Activated T-cell treated with anti-CD3 and anti-CD28 coated beads, Interleukin-2, amount 50 U/mL, for 72 hours (primary cell): ENCODE data around the gene NUP210. TPM values are rescaled to one million over a fixed set of nuclear protein-coding genes. Genes with fewer than 3 reads are reported as not detected.

Experiments used
- ATAC-seq, 2 donors: fragments of 150-1000 bp; cut with Tn5 transposase; replicated peaks in 1 of 2; 2 replicates each; pipeline ENCODE4 v1.10.0; 2021; ENCODE audit warnings: moderate library complexity in 2 of 2, mild to moderate bottlenecking in 1 of 2
- DNase-seq, 2 donors: peaks; one replicate each; pipeline ENCODE4 v3.0.0; 2021 to 2022; ENCODE audit warnings: mixed read lengths in 1 of 2
- H3K27ac Mint-ChIP-seq: one replicate; pipeline ENCODE4 v1.8.0; 2022; ENCODE audit warnings: mild to moderate bottlenecking, moderate library complexity, mixed read lengths
- H3K27me3 Mint-ChIP-seq: one replicate; pipeline ENCODE4 v1.8.0; 2022; ENCODE audit warnings: low read depth, mixed read lengths
- H3K36me3 Mint-ChIP-seq, 2 donors: one replicate each; pipeline ENCODE4 v1.8.0; 2022; ENCODE audit warnings: mixed read lengths in 2 of 2, mild to moderate bottlenecking in 1 of 2; ENCODE audit not compliant: insufficient read depth in 2 of 2
- H3K4me1 Mint-ChIP-seq: one replicate; pipeline ENCODE4 v1.8.0; 2022; ENCODE audit warnings: low read depth, mixed read lengths
- H3K4me3 Mint-ChIP-seq, 2 donors: one replicate each; pipeline ENCODE4 v1.8.0; 2022; ENCODE audit warnings: mild to moderate bottlenecking in 2 of 2, mixed read lengths in 2 of 2, moderate library complexity in 2 of 2
- H3K9me3 Mint-ChIP-seq, 2 donors: one replicate each; pipeline ENCODE4 v1.8.0; 2022; ENCODE audit warnings: mixed read lengths in 2 of 2
- total RNA-seq, 2 donors: library from RNA; stranded (reverse); gene quantifications; one replicate each; pipeline ENCODE4 v1.2.3, GENCODE V29; 2022

Gene NUP210
- total RNA-seq, 2 donors from 2014 or later: 138 to 144 TPM

DNA sequence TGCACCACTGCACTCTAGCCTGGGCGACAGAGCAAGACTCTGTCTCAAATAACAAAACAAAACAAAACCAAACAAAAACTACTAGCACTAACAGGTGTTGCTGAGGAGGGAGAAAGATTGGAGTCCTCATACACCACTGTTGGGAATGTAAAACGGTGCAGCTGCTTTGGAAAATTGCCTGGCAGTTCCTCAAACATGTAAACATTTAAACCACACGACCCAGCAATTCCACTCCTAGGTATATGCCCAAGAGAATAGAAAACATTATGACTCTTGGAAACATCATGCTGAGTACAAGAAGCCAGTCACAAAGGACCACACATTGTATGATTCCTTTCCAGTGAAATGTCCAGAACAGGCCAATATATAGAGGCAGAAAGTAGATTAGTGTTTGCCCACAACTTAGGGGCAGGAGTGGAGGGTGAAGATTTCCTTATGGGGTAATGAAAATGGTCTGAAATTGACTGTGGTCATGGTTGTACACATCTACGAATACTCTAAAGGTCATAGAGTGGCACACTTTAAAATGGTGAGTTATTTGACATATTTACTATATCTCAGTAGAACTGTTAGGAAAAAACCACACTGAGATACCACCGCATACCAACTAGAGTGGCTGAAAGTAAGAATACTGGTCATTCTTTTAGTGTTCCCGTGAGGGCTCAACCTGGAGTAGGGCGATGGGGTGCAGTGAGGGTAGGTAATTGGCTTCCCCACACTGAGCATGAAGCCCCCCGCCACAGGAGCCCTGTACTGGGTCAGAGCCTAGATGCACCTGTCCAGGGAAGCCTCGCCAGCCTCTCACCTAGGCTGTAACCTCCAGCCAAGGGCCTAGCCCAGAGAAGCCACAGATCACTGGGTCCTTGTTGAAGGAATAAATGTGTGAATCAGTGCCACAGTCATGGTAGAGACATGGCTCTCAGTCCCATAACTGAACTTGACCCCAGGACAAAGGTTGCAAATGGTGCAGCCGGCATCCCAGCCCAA, 131.1 kb downstream of the NUP210 start:
- Mint-ChIP-seq H3K9me3 (peaks cover 4 to 10% of the 10 kb centered on the region in 2 donors), H3K4me1 (peaks cover under 1% of the 10 kb centered on the region), H3K36me3 (peaks cover 8 to 11% of the 10 kb centered on the region in 2 donors), H3K27me3 (peaks cover 21% of the 10 kb centered on the region), H3K4me3 (no peak overlapping the region), H3K27ac (no peak overlapping the region)
- no peak for DNase-seq
- ATAC-seq: no peak

DNA sequence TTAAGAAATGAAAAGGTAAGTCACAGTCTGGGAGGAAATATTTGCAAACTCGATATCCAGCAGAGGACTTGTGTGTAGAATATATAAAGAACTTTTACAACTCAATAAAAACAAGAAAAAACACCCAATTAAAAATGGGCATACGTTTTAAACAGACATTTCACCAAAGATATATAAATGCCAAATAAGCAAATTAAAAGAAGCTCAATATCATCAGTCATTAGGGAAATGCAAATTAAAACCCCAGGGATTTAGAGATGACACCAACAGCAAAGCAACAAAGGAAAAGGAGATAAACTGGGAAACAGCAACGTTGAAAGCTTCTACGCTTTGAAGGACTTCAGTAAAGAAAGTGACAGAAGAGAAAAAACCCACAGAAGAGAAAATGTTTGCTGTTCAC, 132.3 kb downstream of the NUP210 start:
- Mint-ChIP-seq H3K4me1 (peaks cover 3% of the 10 kb centered on the region), H3K4me3 (no peak overlapping the region), H3K9me3 (peaks cover 7 to 12% of the 10 kb centered on the region in 2 donors), H3K27ac (no peak overlapping the region), H3K27me3 (peaks cover 21% of the 10 kb centered on the region), H3K36me3 (peaks cover 11 to 16% of the 10 kb centered on the region in 2 donors)
- ATAC-seq (no peak), DNase-seq (no peak)

- H3K9me3 Mint-ChIP-seq: peaks cover 7 to 12% of the 10 kb centered on the region in 2 donors
- DNase-seq: no peak
- peaks cover 22% of the 10 kb centered on the region for H3K27me3 Mint-ChIP-seq
- no peak overlapping the region for H3K27ac Mint-ChIP-seq
- H3K4me3 Mint-ChIP-seq: no peak overlapping the region
- ATAC-seq: no peak
- H3K4me1 Mint-ChIP-seq: peaks cover 3% of the 10 kb centered on the region
- H3K36me3 Mint-ChIP-seq: peaks cover 11 to 16% of the 10 kb centered on the region in 2 donors
Observed at GRCh38 chr3:13286873-13287272, 133.2 kb downstream of the NUP210 start.

GRCh38 chr3:13285007-13285567, 135.0 kb downstream of the NUP210 start:
- no peak for ATAC-seq
- Mint-ChIP-seq H3K4me3 (no peak overlapping the region), H3K27me3 (peaks cover 40% of the 10 kb centered on the region), H3K27ac (no peak overlapping the region), H3K4me1 (peaks cover 11% of the 10 kb centered on the region), H3K9me3 (peaks cover 7 to 12% of the 10 kb centered on the region in 2 donors), H3K36me3 (peaks cover 11 to 19% of the 10 kb centered on the region in 2 donors)
- DNase-seq: no peak

GRCh38 chr3:13283877-13284264, 136.3 kb downstream of the NUP210 start:
- Mint-ChIP-seq H3K9me3 (peaks cover 7 to 12% of the 10 kb centered on the region in 2 donors), H3K4me1 (peaks cover 11% of the 10 kb centered on the region), H3K4me3 (peak overlapping the region; percentile 70 to 77), H3K27ac (no peak overlapping the region), H3K27me3 (peaks cover 44% of the 10 kb centered on the region), H3K36me3 (peaks cover 11 to 19% of the 10 kb centered on the region in 2 donors)
- no peak for DNase-seq
- no peak for ATAC-seq

DNA sequence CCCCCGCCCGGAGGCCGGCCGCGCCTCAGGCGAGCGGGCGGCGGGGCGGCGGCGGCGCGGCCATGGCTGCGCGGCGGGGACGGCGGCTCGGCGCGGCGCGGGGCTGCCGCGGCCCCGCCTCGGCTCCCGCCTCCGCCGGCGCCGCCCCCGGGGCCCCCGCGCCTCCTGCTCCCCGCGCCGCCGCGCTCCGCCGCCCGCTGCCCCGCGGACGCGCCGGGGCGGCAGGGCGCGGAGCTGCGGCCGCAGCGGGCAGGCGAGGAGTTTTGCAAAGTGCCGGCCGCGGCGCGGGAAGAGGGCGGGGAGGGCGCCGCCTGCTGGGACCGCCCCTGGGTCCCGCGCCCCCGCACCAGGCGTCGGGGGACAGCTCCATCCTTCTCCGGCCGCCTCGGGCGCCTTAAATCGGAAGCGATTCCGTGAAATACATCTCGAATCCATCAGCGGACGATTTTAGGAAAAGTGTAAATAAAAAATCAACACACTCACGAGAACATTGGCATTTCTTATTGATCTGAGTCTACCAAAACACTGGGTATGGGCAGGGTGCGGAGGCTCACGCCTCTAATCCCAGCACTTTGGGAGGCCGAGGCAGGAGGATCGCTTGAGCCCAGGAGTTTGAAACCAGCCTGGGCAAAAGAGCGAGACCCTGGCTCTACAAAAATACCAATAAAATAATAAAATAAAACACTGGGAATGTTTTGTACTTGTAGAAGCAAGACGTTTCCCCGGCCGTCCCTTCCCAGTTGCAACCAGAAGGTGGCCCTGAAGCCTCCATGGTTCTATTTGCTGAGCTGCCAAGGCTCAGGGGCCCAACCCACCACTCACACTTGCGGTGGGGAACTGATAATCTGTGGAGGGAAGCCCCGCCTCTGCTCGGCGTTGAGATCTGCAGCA, 136.9 kb downstream of the NUP210 start:
- DNase-seq (peak; percentile 40 to 48), ATAC-seq (peak; percentile 73 to 74)
- Mint-ChIP-seq H3K4me1 (peaks cover 11% of the 10 kb centered on the region), H3K9me3 (peaks cover 7 to 12% of the 10 kb centered on the region in 2 donors), H3K36me3 (peaks cover 11 to 19% of the 10 kb centered on the region in 2 donors), H3K27ac (no peak overlapping the region), H3K4me3 (peak overlapping the region; percentile 70 to 77), H3K27me3 (peaks cover 44% of the 10 kb centered on the region)

DNA sequence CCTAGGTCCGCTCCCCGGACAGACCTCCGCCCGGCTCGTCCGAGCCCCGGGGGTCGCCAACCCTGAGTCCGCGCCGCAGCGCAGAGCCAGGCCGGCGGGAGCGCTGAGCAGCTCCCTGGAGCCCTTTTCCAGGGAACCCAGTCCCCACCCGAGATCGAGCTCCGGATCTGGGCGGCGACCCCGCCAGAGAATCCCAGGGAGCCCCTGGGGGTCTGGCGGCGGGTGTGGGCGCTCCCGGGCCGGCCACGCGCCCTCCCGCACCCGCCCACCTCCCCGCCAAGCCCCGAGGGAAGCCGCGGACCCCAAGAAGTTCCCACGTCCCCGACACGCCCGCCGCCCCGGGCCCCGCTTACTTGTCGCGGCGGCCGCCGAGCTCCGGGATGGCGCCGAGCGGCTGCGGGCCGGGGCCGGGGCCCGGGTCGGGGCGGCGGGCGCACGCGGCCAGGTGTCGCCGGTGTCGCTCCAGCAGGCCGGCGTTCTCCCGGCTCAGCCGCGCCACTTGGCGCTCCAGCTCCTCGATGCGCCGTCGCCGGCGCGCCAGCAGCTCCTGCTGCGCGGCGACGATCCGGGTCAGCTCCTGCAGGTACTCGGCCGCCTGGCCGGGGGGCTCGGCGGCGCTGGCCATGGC, 137.7 kb downstream of the NUP210 start:
- DNase-seq: peak in 1 of 2 donors; percentile 4
- Mint-ChIP-seq H3K27me3 (peaks cover 48% of the 10 kb centered on the region), H3K27ac (no peak overlapping the region), H3K4me3 (no peak overlapping the region), H3K4me1 (peaks cover 18% of the 10 kb centered on the region), H3K36me3 (peaks cover 11 to 19% of the 10 kb centered on the region in 2 donors), H3K9me3 (peaks cover 7 to 12% of the 10 kb centered on the region in 2 donors)
- ATAC-seq: peak; percentile 39 to 53

DNA sequence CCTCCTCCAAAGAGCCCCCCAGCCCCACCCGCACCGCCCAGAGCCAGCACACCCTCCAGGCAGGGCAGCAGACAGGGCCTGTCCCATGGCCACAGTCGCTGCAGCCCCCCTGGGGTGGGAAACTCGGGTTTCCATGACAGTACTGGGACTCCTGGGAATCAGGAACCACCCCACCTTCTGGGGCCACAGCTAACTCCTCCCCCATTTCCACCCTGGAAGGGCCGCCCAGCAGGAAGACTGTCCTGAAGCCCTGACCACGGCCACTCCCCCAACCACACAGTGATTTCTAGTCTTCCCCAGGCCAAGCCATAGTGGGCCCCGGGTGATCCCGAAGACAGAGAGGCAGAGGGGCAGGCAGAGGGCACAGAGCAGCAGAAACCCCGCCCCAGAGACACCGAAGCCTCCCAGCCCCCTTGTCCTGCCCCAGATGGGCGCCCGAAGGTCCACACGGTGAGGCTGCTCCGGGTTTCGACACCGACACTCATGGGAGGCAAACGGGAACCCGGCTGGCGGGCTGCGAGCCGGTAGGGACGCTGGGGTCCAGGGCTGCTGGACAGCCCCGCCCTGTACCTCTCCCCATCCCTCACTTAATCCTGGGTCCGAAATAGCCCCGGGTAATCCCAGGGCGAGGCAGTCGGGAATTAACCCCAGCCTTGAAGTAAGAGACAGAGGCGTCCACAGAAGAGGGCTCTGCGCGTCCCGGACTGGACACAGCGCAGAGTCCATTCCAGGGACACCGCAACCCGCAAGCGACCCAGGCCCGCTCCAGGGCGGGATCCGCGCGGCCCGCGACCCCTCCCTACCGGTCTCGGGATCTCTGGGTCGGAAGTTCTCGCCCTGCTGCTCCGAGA, 138.4 kb downstream of the NUP210 start:
- Mint-ChIP-seq H3K4me1 (peaks cover 19% of the 10 kb centered on the region), H3K27ac (no peak overlapping the region), H3K27me3 (peaks cover 52% of the 10 kb centered on the region), H3K9me3 (peaks cover 4 to 7% of the 10 kb centered on the region in 2 donors), H3K4me3 (peak overlapping the region; percentile 64 to 76), H3K36me3 (peaks cover 11 to 14% of the 10 kb centered on the region in 2 donors)
- ATAC-seq (no peak), DNase-seq (no peak)

GRCh38 chr3:13280811-13281506, 139.2 kb downstream of the NUP210 start:
- no peak for DNase-seq
- ATAC-seq: no peak
- Mint-ChIP-seq H3K27me3 (peaks cover 46% of the 10 kb centered on the region), H3K9me3 (peaks cover 4 to 5% of the 10 kb centered on the region in 2 donors), H3K27ac (no peak overlapping the region), H3K36me3 (peaks cover 8 to 14% of the 10 kb centered on the region in 2 donors), H3K4me3 (peak overlapping the region; percentile 64 to 76), H3K4me1 (peaks cover 19% of the 10 kb centered on the region)

DNA sequence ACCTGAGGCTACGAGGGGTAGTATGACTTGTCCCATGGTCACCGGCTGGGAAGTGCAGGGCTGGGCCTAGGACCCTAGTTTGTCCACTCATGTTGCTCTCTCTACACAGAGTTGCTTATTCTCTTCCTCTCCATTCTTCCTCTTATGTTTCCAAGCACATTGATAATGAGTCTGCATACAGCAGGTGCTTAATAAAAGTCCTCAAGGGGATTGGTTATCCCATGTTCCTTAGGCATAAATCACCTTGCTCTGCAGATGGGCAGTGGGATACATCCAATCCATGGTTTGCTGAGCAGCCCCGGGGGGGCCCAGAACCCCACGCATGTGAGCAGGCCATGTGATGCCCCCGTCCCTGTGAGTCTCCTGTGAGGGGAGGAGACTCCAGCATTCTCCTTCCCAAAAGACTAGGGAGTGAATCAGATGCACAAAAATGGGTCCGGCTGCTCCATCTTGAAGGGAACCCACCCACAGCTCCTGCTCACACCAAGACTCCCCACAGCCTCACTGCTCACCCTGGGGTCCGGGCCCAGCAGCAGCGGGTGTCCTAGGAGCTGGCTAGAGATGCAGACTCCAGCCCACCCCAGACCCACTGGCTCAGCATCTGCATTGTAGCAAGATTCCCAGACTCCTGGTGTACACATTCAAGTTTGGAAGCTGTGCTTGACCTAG, 139.9 kb downstream of the NUP210 start:
- Mint-ChIP-seq H3K27ac (no peak overlapping the region), H3K4me3 (no peak overlapping the region), H3K4me1 (peaks cover 19% of the 10 kb centered on the region), H3K9me3 (peaks cover 4 to 5% of the 10 kb centered on the region in 2 donors), H3K27me3 (peaks cover 45% of the 10 kb centered on the region), H3K36me3 (peaks cover 8 to 14% of the 10 kb centered on the region in 2 donors)
- ATAC-seq: no peak
- no peak for DNase-seq

DNA sequence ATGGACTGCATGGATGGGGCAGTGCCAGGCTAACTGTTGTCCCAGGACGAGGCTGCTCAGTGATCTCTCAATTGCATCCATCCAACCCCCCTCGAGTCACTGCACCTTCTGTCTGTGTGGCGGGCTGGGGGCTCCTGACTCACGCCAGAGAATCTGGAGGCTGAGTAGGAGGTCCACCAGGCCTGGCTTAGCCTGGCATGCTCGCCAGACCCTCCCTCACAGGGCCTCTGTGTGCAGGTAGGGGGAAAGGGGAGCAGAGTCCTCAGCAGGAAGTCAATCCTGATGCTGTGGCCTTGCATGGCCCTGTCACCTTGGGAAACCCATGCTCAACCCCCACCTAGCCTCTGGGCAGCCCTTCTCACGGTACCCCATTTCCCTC, 140.6 kb downstream of the NUP210 start:
- Mint-ChIP-seq H3K4me3 (no peak overlapping the region), H3K4me1 (peaks cover 19% of the 10 kb centered on the region), H3K9me3 (peaks cover 4 to 5% of the 10 kb centered on the region in 2 donors), H3K36me3 (peaks cover 6 to 12% of the 10 kb centered on the region in 2 donors), H3K27ac (no peak overlapping the region), H3K27me3 (peaks cover 40% of the 10 kb centered on the region)
- ATAC-seq: no peak
- no peak for DNase-seq
